ENCODE data around the gene FTHL17.

The FTHL17 gene

GRCh38 chrX:31071725-31072124 lies at the start of gene FTHL17:
Gene FTHL17, minus strand, starts transcription at chrX:31072041. Its CDS starts 88 bp downstream, at chrX:31071953.
- DNase-seq (ENCODE audit: extremely low spot score, insufficient read length, low read depth) (no peak), FAIRE-seq (no peak)

DNA sequence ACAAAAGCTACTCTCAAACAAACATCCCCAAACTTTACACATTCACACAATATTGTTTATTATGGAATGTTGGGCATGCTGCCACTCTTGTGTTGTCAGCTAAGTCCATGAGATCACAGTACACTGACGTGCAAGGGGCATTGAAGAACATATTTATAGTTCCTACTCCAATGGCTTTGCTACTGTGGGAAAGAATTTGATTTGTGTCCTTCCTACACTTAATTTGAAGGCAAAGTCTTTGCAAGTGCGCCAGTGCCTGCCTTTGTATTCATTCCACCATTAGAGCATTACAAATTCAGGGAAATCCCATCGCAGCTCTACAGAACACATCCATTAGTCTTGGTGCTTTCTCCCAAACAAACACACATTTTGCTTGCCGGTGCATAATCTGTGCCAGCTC lies 45.4 kb upstream of the FTHL17 start:
- no peak for FAIRE-seq
- no peak for DNase-seq (ENCODE audit: extremely low spot score, insufficient read length, low read depth)

DNA sequence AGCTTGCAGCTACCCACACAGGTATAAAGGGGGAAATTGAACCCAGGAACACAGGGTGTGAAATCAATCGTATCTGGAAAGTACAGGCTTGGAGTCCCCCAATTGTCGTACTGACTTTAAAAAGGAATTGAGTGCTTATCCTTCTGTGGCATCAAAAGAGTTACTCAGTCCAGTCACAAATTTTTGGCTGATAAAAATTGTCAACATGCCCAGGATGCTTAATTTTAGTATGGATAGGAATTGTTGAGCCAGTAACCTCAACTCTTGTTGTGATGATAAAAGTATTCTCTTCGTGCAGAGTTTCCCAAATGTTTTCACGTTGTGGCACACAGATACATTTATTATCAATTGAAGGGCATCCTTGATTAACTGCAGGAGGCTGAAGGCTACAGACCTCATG lies 43.6 kb upstream of the FTHL17 start:
- FAIRE-seq: no peak
- no peak for DNase-seq (ENCODE audit: extremely low spot score, insufficient read length, low read depth)

GRCh38 chrX:31114858-31115257 lies 43.0 kb upstream of the FTHL17 start:
- DNase-seq (ENCODE audit: extremely low spot score, insufficient read length, low read depth) (no peak), FAIRE-seq (no peak)

GRCh38 chrX:31112226-31112999 lies 40.6 kb upstream of the FTHL17 start:
- FAIRE-seq: no peak
- DNase-seq (ENCODE audit: extremely low spot score, insufficient read length, low read depth): no peak

GRCh38 chrX:31110657-31111056 lies 38.8 kb upstream of the FTHL17 start:
- FAIRE-seq: no peak
- DNase-seq (ENCODE audit: extremely low spot score, insufficient read length, low read depth): no peak

DNA sequence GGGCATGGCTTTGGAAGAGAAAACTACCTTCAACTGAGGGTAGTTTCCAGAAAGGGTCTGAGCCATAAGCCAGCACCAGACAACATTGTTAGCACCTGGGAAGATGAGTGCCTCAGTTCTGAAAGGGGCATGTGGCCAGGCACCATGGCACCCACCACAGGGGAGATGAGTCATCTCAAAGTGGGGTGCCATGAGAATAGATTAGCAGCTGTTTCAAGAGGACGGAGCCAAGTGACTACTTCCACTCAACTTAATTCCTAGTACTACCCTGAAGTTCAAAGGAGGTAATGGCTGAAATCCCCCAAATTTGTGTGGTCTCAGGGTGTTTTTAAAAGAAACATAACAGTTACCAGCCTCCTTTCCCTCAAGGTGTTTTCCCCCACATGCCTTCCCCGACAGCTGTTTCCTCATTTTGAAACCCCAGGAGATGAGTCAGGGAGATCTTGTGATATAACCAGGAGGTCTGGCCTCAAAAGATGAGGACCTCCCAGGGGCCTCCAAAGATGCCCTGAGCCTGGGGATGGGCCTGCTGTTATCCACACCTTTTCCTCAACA lies 27.8 kb upstream of the FTHL17 start:
- FAIRE-seq (peak; percentile 91), DNase-seq (ENCODE audit: extremely low spot score, insufficient read length, low read depth) (no peak)

- FAIRE-seq: no peak
These were observed 26.2 kb upstream of the FTHL17 start for GRCh38 chrX:31098079-31098478.

DNA sequence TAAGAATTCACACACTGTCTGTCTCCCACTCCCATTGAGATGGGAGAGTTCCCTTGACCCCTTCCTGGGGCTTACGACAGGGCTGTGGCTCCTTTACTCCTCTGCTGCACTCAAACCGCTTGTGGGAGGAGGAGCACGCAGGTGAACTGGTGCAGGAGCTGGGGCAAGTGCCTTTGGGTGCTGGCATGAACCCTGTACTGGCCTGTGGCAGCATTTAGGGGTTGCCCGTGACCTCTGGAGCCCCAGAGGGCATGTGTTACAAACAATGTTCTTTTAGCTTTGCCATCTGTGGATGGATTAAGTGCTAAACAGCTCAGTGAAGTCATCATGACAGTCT lies 21.8 kb upstream of the FTHL17 start:
- no peak for DNase-seq (ENCODE audit: extremely low spot score, insufficient read length, low read depth)
- FAIRE-seq: no peak

More at GRCh38 chrX:31098079-31098478, 26.2 kb upstream of the FTHL17 start:
- no peak for DNase-seq (ENCODE audit: extremely low spot score, insufficient read length, low read depth)

GRCh38 chrX:31092970-31093638 lies 21.3 kb upstream of the FTHL17 start:
- FAIRE-seq: peak; percentile 85
- no peak for DNase-seq (ENCODE audit: extremely low spot score, insufficient read length, low read depth)

DNA sequence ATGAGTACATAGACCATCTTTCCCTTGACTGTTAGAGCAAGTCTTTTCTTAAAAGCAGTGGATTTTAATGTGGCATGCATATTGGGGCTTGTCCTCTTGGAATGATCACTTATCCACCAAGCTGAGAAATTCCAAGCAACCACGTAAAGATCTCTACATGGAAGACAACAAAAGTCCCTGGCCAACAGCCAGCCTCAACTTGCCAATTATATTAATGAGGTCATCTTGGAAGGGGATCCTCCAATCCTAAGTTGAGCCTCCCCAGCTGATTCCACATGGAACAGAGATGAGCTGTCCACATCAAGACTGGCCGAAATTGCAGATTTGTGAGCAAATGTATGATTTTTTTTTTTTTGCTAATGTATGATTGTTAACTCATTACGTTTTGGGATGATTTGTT lies 20.6 kb upstream of the FTHL17 start:
- no peak for DNase-seq (ENCODE audit: extremely low spot score, insufficient read length, low read depth)
- no peak for FAIRE-seq

DNA sequence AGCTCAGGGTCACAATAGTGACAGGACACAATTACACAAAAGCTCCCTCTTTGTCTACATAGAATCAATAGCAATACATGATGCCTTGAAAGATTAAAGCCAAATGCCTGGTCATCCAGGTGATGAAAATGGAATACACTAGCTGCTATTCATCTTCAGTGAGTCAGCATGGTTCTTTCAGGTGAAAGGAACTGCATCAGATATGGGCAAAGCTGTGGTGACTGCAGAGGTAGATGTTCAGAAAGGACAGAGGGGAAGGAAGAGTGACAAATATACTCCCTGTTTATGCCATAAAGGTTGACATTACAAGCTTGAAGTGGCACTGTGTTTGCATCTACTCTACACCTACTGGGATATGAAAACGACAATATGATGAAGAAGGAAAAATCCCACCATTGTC lies 20.0 kb upstream of the FTHL17 start:
- FAIRE-seq: peak; percentile 15
- DNase-seq (ENCODE audit: extremely low spot score, insufficient read length, low read depth): no peak

GRCh38 chrX:31074522-31074921 lies 2.7 kb upstream of the FTHL17 start:
- FAIRE-seq: no peak
- no peak for DNase-seq (ENCODE audit: extremely low spot score, insufficient read length, low read depth)

- FAIRE-seq: no peak
- DNase-seq (ENCODE audit: extremely low spot score, insufficient read length, low read depth): no peak
These were observed 579 bp downstream of the FTHL17 start for GRCh38 chrX:31071262-31071661.

DNA sequence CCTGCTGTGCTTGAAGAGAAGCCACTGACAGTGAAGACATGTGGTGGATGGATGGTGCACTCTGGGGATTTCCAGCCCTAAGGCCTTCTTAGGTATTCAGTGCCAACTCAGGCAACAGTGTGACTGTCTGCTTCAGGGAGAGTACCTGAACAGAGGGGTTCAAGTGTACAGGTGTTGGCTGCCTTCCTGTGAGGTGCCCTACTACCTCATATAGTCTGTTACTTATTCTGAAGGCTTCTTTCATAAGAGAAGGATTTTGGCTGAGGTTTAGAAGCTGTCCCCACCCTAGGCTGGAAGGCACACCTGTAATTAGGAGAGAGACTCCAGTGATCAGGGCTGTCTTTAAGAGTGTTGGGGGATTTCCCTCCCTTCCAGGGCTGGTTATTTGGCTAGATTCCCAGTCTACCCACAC lies 1.8 kb downstream of the FTHL17 start:
- no peak for DNase-seq (ENCODE audit: extremely low spot score, insufficient read length, low read depth)
- FAIRE-seq: no peak

- FAIRE-seq: peak; percentile 45
- no peak for DNase-seq (ENCODE audit: extremely low spot score, insufficient read length, low read depth)
These were observed 8.7 kb downstream of the FTHL17 start for GRCh38 chrX:31063114-31063513.

DNA sequence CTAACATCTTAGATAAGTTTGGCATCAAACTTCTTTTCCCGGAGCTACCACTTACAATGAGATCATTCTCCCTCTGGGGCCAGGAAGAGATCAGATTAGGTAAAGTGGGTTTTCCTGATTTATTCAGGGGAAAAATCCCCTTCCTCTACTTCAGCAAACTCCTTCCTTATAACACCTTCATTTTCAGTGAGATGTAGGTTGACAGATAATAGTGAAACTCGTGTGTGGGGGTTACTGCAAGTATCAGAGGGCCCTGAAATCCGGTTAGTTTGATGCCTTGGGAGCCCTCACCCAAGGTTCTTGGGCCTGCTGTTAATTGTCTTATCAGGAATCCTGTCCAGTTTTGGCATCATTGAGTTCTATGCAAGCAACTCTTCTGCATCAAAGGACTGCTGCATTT lies 10.8 kb downstream of the FTHL17 start:
- FAIRE-seq: peak; percentile 64
- no peak for DNase-seq (ENCODE audit: extremely low spot score, insufficient read length, low read depth)

DNA sequence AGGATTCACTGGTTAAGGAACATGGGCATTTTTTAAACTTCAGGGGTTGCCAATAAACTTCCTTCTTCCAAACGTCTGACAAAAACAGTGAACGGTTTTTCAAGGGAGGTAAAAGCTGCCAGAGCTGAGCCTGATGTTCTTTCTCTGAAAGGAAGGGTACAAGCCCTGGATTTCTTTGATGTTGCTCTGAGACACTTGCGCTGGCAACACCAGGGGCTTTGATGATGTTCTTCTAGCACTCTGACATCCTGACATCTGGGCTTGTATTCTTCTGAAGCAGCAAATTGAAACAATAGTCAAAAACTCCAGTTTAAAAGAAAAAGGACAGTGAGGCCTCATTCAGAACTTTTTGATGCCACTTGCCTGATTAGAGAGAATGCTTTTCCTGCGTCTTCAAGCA lies 11.8 kb downstream of the FTHL17 start:
- DNase-seq (ENCODE audit: extremely low spot score, insufficient read length, low read depth): no peak
- FAIRE-seq: peak; percentile 12

- DNase-seq (ENCODE audit: extremely low spot score, insufficient read length, low read depth) (no peak), FAIRE-seq (no peak)
These were observed 13.6 kb downstream of the FTHL17 start for GRCh38 chrX:31058284-31058683.

DNA sequence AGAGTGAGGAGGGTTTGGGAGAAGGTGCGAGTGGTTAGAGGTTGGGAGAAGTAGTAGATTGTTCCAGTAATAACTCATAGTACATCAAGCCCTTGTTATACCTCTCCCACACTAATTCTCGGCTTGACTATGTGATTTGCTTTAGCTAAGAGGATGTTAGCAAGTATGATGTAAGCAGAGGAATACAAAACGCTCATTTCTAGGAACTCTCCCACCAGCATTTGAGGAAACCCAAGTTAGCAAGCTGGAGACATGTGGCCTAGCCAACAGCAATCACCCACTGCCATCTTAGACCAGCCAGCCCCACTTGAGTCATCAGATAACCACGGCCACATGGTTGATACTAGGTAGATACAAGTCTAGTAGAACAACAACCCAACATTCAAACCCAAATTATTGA lies 14.2 kb downstream of the FTHL17 start:
- peak; percentile 35 for FAIRE-seq

GRCh38 chrX:31057291-31057690 lies 14.6 kb downstream of the FTHL17 start:
- FAIRE-seq (no peak), DNase-seq (ENCODE audit: extremely low spot score, insufficient read length, low read depth) (no peak)

More for the DNA sequence above, 14.2 kb downstream of the FTHL17 start:
- no peak for DNase-seq (ENCODE audit: extremely low spot score, insufficient read length, low read depth)

Measured in GM18507 (cell line).